Activated T-cell treated with anti-CD3 and anti-CD28 coated beads for 48 hours (primary cell): ENCODE results near the gene SLC13A1.
"Not testable (repeated sequence)": the region's sequence is repeated elsewhere in the genome, so short reads cannot be mapped to it uniquely, and the experiment has no call there.

ENCODE experiments used
- DNase-seq: peaks from one replicate; pipeline ENCODE4 v3.0.0-alpha.2; 2020; ENCODE audit warnings: low read depth

SLC13A1 gene

GRCh38 chr7:123126691-123127090, 73.1 kb downstream of the SLC13A1 start:
- DNase-seq: no peak

GRCh38 chr7:123126171-123126570, 73.6 kb downstream of the SLC13A1 start:
- DNase-seq: no peak

GRCh38 chr7:123125231-123125630, 74.5 kb downstream of the SLC13A1 start:
- no peak for DNase-seq

GRCh38 chr7:123122916-123123315, 76.9 kb downstream of the SLC13A1 start:
- DNase-seq: no peak

- DNase-seq: no peak
Measured at GRCh38 chr7:123120286-123120685, 79.5 kb downstream of the SLC13A1 start.

- no peak for DNase-seq
Measured at GRCh38 chr7:123115331-123115730, 84.4 kb downstream of the SLC13A1 start.

GRCh38 chr7:123114288-123114687, 85.5 kb downstream of the SLC13A1 start:
- DNase-seq: no peak

- no peak for DNase-seq
Measured at GRCh38 chr7:123112833-123113232, 86.9 kb downstream of the SLC13A1 start.

GRCh38 chr7:123099712-123100111, 100.1 kb downstream of the SLC13A1 start:
- no peak for DNase-seq

GRCh38 chr7:123096976-123097375, 102.8 kb downstream of the SLC13A1 start:
- no peak for DNase-seq

- no peak for DNase-seq
Measured at GRCh38 chr7:123096434-123096833, 103.3 kb downstream of the SLC13A1 start.

- DNase-seq: no peak
Measured at GRCh38 chr7:123090456-123090855, 109.3 kb downstream of the SLC13A1 start.

GRCh38 chr7:123086910-123087309, 112.9 kb downstream of the SLC13A1 start:
- DNase-seq: not testable (repeated sequence)

- not testable (repeated sequence) for DNase-seq
Measured at GRCh38 chr7:123084861-123085260, 114.9 kb downstream of the SLC13A1 start.

GRCh38 chr7:123079021-123079420, 120.7 kb downstream of the SLC13A1 start:
- DNase-seq: no peak

GRCh38 chr7:123075838-123076467, 123.8 kb downstream of the SLC13A1 start:
- DNase-seq: no peak

GRCh38 chr7:123070702-123071286, 129.0 kb downstream of the SLC13A1 start:
- no peak for DNase-seq

GRCh38 chr7:123067814-123068213, 132.0 kb downstream of the SLC13A1 start:
- no peak for DNase-seq
